GM12878 (cell line): ENCODE data around the gene LTC4S.

ENCODE experiments used
- ASH2L ChIP-seq: fragments of 300-600, 200-600 bp; sonication (generic); IDR thresholded peaks from 2 replicates; pipeline ENCODE4 v1.6.1; 2017; ENCODE audit warnings: low read depth, mild to moderate bottlenecking, borderline replicate concordance
- ESRRA ChIP-seq: IDR thresholded peaks from 2 replicates; pipeline ENCODE4 v1.6.1; 2012; ENCODE audit warnings: mild to moderate bottlenecking, low read length, improper control_type of control experiment
- FOS ChIP-seq: IDR thresholded peaks from 3 replicates; pipeline ENCODE4 v1.6.1; 2011; ENCODE audit warnings: borderline replicate concordance; ENCODE audit not compliant: insufficient read length; ENCODE audit errors: extremely low read depth
- HCFC1 ChIP-seq: fragments of 150-350 bp; IDR thresholded peaks from 2 replicates; pipeline ENCODE4 v1.6.1; 2014; ENCODE audit warnings: low read length
- JUND ChIP-seq: IDR thresholded peaks from 2 replicates; pipeline ENCODE4 v1.6.1; 2012; ENCODE audit warnings: low read depth, mild to moderate bottlenecking, low read length, improper control_type of control experiment, moderate library complexity
- TF ChIP-seq, protein P1 (sequence below): IDR thresholded peaks from 2 replicates; pipeline ENCODE4 v1.6.1; 2011; ENCODE audit warnings: low read depth, mild to moderate bottlenecking, low read length, moderate library complexity, borderline replicate concordance; ENCODE audit errors: extremely low read depth

DNA sequence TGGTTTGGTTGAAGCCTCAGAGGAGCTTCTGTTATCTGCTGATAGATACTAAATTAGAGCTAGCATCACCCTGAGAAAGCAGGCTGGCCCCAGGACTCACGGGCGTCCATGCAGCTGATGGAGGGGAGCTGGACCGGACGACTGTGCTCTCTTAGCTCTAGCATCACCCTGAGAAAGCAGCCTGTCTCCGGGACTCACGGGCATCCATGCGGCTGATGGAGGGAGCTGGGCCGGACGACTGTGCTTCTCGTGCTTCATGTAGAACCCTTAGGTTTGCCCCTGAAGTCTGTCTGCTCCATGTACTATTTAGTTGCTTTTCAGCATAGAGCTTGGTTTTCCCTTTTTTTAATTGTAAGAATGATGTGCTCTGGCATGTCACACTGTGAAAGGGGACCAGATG, 16.3 kb upstream of the LTC4S start:
- TF ChIP-seq ESRRA = no peak
- TF ChIP-seq JUND = no peak
- no peak for TF ChIP-seq FOS
- TF ChIP-seq, protein P1, sequence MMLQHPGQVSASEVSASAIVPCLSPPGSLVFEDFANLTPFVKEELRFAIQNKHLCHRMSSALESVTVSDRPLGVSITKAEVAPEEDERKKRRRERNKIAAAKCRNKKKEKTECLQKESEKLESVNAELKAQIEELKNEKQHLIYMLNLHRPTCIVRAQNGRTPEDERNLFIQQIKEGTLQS = no peak
- no peak for TF ChIP-seq HCFC1
- no peak for TF ChIP-seq ASH2L
